Muscle layer of duodenum (tissue), 2 donors: ENCODE results near the gene HAX1.
"Not testable (repeated sequence)": the region's sequence is repeated elsewhere in the genome, so short reads cannot be mapped to it uniquely, and the experiment has no call there.

Experiments
- H3K27ac ChIP-seq: one replicate; pipeline ENCODE4 v1.7.0; 2013; ENCODE audit warnings: mild to moderate bottlenecking, low read length
- H3K27me3 ChIP-seq: one replicate; pipeline ENCODE4 v1.7.0; 2013; ENCODE audit warnings: low read depth, mild to moderate bottlenecking, control low read depth, low read length
- H3K36me3 ChIP-seq, 2 donors: one replicate each; pipeline ENCODE4 v1.7.0; 2013; ENCODE audit warnings: low read length in 2 of 2, control low read depth in 1 of 2, mild to moderate bottlenecking in 1 of 2; ENCODE audit not compliant: insufficient read depth in 2 of 2, control insufficient read depth in 1 of 2
- H3K4me1 ChIP-seq, 2 donors: one replicate each; pipeline ENCODE4 v1.7.0; 2013; ENCODE audit warnings: low read length in 2 of 2, mild to moderate bottlenecking in 2 of 2, control low read depth in 1 of 2, moderate library complexity in 1 of 2; ENCODE audit not compliant: insufficient read depth in 2 of 2, control insufficient read depth in 1 of 2
- H3K4me3 ChIP-seq, 2 donors: one replicate each; pipeline ENCODE4 v1.7.0; 2013; ENCODE audit warnings: low read length in 2 of 2, low read depth in 1 of 2, mild to moderate bottlenecking in 1 of 2
- H3K9me3 ChIP-seq, 2 donors: one replicate each; pipeline ENCODE4 v1.7.0; 2013; ENCODE audit warnings: low read length in 2 of 2, control low read depth in 1 of 2, mild to moderate bottlenecking in 1 of 2; ENCODE audit not compliant: control insufficient read depth in 1 of 2
- donor health status: healthy.

The HAX1 gene

DNA sequence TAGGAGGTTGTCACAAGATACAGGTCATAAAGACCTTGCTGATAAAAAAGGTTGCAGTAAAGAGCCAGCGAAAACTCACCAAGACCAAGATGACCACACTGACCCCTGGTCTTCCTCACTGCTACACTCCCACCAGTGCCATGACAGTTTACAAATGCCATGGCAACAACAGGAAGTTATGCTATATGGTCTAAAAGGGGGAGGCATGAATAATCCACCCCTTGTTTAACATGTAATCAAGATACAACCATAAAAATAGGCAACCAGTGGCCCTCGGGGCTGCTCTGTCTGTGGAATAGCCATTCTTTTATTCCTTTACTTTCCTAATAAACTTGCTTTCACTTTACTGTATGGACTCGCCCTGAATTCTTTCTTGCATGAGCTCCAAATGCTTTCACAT, 41.8 kb downstream of the HAX1 start:
- not testable (repeated sequence) for H3K27ac ChIP-seq, H3K4me1 ChIP-seq, H3K4me3 ChIP-seq, H3K27me3 ChIP-seq, H3K36me3 ChIP-seq, H3K9me3 ChIP-seq

DNA sequence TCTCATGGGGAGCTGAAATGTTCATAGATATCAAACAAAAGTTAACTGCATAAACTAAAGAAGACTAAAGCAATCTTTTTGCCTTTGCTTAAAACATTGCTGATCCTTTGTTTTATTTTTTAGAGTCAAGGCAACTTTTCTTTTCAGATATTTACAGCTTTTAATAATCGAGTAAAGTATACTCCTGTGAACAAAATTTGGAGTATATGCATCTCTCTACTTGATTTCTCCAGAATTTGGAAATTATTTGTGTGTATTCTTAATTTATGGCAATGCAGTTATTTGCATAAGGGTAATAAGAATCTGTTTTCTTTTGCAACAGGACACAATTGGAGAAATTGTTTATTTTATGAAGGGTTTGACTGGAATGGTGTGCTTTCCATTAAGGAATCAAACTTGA, 44.3 kb downstream of the HAX1 start:
- Histone ChIP-seq H3K27me3 (no peaks in the 10 kb centered on the region), H3K4me3 (no peak overlapping the region), H3K9me3 (peaks cover 0 to 4% of the 10 kb centered on the region in 2 donors), H3K27ac (no peak overlapping the region), H3K36me3 (no peaks in the 10 kb centered on the region), H3K4me1 (no peaks in the 10 kb centered on the region)

DNA sequence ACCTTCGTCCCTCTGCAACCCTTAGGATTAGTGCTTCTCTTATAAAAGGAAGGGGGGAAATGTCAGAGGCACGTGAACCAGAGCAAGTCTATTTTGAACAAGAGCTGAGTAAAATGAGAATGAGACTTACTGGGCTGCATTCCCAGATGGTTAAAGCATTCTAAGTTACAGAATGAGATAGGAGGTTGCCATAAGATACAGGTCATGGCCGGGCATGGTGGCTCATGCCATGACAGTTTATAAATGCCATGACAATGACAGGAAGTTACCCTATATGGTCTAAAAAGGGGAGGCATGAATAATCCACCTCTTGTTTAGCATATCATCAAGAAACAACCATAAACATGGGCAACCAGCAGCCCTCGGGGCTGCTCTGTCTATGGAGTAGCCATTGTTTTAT, 46.0 kb downstream of the HAX1 start:
- peaks cover 0 to 4% of the 10 kb centered on the region in 2 donors for H3K9me3 ChIP-seq
- H3K27ac ChIP-seq, result no peak overlapping the region
- H3K4me3 ChIP-seq, result no peak overlapping the region
- no peaks in the 10 kb centered on the region for H3K27me3 ChIP-seq
- H3K36me3 ChIP-seq, result no peaks in the 10 kb centered on the region
- H3K4me1 ChIP-seq, result no peaks in the 10 kb centered on the region

DNA sequence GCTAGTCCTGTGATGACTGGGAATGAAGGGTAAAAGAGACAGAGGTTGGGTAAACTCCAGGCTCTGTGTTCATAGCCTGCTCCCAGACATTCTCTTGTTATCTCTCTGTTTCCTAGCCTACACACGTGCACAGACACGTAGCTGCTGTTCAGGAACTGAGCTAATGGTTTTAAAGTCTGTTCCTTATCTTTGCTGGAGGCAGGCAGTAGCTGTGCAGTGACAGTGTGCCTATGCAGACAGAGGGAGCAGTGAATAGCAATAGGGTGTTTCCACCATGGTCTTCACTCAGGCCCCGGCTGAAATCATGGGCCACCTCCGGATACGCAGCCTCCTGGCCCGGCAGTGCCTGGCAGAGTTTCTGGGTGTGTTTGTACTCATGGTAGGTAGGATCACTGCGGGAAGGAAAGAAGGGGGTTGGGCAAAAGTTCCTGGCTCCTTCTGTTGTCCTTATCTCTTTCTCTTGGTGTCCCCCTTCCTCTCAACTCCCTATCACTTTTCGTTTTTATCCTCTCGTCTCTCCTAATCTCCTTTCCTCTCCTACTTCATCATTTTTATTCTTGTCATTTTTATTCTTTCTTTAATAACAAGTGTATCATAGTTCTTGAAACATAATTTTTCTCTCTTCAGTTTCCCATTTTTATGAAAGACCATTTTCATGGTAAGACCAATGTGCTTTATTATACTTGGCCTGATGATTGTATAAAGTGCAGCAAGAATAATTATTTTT, 48.6 kb downstream of the HAX1 start, which contains the start of gene AQP10:
Gene AQP10, plus strand, starts transcription at position 212 of the 727 bp plus-strand sequence. Its CDS starts 63 bp downstream, at position 275.
- H3K27ac ChIP-seq, result no peak within 1 kb of the TSS
- H3K4me1 ChIP-seq, result peaks cover 0 to under 1% of the 10 kb centered on the region in 2 donors
- no peak within 1 kb of the TSS for H3K4me3 ChIP-seq

DNA sequence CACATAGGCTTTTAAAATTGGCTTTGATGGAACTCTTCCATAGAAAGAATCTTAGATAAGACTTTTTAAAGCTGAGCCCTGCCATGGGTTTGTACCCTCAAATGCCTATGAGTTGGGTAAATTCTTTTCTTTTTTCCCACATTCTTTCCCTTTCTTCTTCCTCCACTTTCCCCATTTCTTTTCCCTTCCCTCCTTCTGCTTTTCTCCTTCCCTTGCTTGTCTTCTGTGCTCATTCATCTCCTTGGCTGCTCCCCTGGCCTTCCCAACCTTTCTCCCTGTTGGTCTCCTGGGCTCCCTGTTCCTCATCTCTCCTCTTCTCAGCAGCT, 49.1 kb downstream of the HAX1 start:
- not testable (repeated sequence) for H3K4me1 ChIP-seq, H3K4me3 ChIP-seq, H3K27me3 ChIP-seq, H3K27ac ChIP-seq, H3K9me3 ChIP-seq, H3K36me3 ChIP-seq

More for the DNA sequence above, 48.6 kb downstream of the HAX1 start, which contains the start of gene AQP10:
- Histone ChIP-seq H3K27me3 (no peaks in the 10 kb centered on the region), H3K36me3 (peaks cover 0 to 4% of the 10 kb centered on the region in 2 donors), H3K9me3 (peaks cover 0 to 4% of the 10 kb centered on the region in 2 donors)

DNA sequence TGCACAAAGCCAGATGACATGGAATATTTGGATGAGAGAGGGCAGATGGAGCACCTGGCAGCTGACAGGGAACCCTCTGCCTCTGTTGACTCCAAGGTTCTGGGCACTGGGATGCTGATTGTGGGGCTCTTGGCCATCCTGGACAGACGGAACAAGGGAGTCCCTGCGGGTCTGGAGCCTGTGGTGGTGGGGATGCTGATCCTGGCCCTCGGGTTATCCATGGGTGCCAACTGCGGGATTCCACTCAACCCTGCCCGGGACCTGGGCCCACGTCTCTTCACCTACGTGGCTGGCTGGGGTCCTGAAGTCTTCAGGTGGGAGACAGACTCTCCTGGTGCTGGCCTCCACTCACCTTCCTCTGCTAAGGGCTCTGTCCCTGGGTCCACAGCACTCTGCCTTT, 51.1 kb downstream of the HAX1 start:
- Histone ChIP-seq H3K36me3 (peaks cover 0 to 9% of the 10 kb centered on the region in 2 donors), H3K4me1 (peaks cover 9 to 23% of the 10 kb centered on the region in 2 donors), H3K9me3 (no peaks in the 10 kb centered on the region), H3K4me3 (no peak overlapping the region), H3K27me3 (no peaks in the 10 kb centered on the region), H3K27ac (no peak overlapping the region)

DNA sequence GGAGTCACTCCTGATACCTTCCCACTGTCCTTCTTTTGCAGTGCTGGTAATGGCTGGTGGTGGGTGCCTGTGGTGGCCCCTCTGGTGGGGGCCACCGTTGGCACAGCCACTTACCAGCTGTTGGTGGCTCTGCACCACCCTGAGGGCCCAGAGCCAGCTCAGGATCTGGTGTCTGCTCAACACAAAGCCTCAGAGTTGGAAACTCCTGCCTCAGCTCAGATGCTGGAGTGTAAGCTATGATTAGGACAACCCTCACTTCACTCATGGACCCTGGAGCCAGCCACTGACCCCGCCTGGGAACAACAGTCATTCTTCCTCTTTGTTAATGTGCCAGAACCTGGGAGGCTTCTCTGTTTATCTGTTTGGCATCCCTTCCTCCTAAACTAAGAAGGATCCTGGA, 51.8 kb downstream of the HAX1 start:
- Histone ChIP-seq H3K4me3 (peak overlapping the region; percentile 83 to 92), H3K9me3 (no peaks in the 10 kb centered on the region), H3K4me1 (peaks cover 13 to 28% of the 10 kb centered on the region in 2 donors), H3K27ac (no peak overlapping the region), H3K36me3 (peaks cover 0 to 9% of the 10 kb centered on the region in 2 donors), H3K27me3 (no peaks in the 10 kb centered on the region)

DNA sequence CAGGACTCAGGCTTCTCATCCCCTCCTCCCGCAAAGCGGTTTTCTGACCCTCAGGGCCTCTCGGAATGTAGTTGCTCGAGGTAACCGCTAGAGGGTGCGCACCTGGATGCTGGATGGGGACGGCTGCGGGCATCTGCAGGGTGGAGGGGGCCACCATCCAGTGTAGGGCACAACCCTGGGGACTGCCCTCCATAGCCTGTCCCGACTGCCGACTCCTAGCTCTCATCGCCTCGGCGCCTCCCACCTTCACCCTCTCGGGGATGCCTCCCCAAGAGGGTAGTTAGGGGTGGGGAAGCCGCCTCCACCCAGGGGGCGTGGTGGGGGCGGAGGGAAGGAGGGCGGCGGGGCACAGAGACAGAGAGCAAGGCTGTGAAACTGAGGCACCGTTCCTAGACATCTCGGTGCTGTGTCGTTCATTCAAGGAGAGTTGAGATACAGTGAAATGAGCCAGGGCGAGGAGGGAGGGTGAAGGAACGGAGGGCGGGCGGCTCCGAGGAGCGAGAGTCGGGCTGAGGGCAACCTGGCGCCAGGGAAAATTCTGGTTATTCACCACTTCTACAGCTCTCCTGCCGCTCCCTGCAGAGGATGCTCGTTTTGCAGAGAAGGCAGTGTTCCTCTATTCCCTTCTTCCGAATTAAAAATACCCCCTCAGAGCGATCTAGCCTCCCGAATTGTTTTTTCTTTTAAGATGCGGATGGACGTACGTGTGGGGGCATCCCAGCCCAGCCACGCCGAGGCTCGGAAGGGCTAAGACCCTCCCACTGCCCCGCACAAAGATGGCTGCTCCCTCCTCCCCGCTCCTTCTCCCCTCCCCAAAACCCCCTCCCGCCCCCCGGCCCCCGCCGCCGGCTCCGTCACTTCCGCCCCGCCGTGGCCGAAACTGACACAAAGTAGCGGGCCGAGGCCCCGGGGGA, 52.5 kb downstream of the HAX1 start, which contains the start of gene ATP8B2:
Gene ATP8B2, plus strand, starts transcription at position 857 of the 914 bp plus-strand sequence. CDS start 2,617 bp downstream, outside the sequence.
- H3K4me1 ChIP-seq, result peaks cover 18 to 35% of the 10 kb centered on the region in 2 donors
- peak within 1 kb of the TSS; percentile 83 to 92 for H3K4me3 ChIP-seq
- peak within 1 kb of the TSS; percentile 92 for H3K27ac ChIP-seq
- H3K27me3 ChIP-seq, result peaks cover 6% of the 10 kb centered on the region
- no peaks in the 10 kb centered on the region for H3K9me3 ChIP-seq
- peaks cover 0 to 9% of the 10 kb centered on the region in 2 donors for H3K36me3 ChIP-seq
